Activated CD4-positive, CD25-positive, alpha-beta regulatory T cell treated with anti-CD3 and anti-CD28 coated beads, Interleukin-2, amount 50 U/mL, for 72 hours (primary cell): ENCODE results near the gene LAGE3.
A peak's percentile ranks its signal among the peaks of the same experiment; 100 is the strongest.
"Not testable (repeated sequence)": the region's sequence is repeated elsewhere in the genome, so short reads cannot be mapped to it uniquely, and the experiment has no call there.

Experiments used
- DNase-seq: peaks from one replicate; pipeline ENCODE4 v3.0.0; 2021

LAGE3 gene

DNA sequence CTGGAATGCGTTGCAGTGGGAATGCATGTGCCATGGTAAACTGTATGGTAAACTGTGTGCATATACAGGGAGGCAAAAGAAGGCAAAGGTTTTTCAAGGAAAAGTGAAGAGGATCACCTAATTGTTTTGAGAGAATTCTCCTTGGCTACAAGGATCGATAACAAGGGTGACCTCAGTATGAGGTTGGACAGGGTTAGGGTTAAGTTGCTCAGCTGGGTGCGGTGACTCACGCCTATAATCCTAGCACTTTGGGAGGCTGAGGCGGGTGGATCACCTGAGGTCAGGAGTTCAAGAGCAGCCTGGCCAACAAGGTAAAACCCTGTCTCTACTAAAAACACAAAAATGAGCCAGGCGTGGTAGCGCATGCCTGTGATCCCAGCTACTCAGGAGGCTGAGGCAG, 22.3 kb upstream of the LAGE3 start:
- not testable (repeated sequence) for DNase-seq

GRCh38 chrX:154496591-154497137, 17.6 kb upstream of the LAGE3 start:
- not testable (repeated sequence) for DNase-seq

DNA sequence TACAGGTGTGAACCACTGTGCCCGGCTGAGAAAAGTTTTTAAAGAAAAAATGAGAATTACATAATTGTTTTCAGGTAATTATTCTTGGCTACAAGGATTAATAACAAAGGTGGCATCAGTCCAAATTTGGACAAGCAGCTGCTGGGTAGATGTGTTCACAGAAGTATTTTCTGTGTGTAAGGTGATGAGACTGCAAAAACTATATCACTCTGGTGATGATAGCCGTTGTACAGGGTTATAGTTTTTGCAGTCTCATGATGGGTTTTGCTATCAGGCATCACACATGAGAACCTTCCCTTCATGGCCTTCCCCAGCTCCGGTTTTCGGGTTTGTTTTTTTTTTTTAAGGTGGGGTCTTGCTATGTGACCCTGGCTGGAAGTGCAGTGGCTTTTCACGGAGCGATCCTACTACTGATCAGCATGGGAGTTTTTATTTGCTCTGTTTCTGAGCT, 16.4 kb upstream of the LAGE3 start:
- no peak for DNase-seq

DNA sequence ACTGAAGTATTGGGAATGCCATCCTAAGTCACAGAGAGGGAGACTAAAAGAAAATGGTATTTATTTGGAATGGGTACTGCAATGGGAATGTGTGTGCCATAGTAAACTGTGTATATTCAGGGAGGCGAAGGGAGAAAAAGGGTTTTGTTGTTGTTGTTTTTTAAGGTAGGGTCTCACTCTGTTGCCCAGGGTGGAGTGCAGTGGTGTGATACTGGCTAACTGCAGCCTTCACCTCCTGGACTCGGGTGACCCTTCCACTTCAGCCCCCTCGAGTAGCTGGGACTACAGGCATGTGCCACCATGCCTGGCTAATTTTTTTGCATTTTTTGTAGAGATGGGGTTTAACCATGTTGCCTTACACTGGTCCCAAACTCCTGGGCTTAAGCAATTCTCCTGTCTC, 15.6 kb upstream of the LAGE3 start:
- no peak for DNase-seq

- peak; percentile 79 for DNase-seq
Observed at GRCh38 chrX:154490414-154491083, 11.5 kb upstream of the LAGE3 start, which contains the start of gene SLC10A3. SLC10A3 (minus strand) TSS chrX:154490629; CDS start chrX:154488940, 1,689 bp downstream.

GRCh38 chrX:154490021-154490413, 10.9 kb upstream of the LAGE3 start:
- DNase-seq: peak; percentile 44

DNA sequence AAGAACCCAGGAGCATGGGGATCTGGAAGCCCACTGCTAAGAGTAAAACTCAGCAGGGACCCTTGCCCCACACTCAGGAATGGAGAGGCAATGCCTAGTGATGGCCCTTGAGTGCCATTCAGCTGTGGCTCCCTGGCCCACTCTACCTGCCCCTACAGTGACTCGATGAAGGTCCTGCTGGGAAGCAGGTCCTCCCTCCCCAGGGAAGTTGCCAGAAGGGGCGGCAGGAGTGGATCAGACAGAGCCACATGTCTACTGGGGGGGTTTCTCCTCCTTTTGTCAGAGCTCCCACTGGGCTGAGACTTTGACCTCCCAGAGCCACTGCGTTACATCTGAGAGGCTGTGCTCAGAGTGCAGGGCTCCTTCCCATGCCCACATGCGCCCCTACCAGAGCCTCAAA, 10.1 kb upstream of the LAGE3 start:
- DNase-seq: no peak

- DNase-seq: peak; percentile 28
Observed at GRCh38 chrX:154488336-154489075, 9.4 kb upstream of the LAGE3 start.

DNA sequence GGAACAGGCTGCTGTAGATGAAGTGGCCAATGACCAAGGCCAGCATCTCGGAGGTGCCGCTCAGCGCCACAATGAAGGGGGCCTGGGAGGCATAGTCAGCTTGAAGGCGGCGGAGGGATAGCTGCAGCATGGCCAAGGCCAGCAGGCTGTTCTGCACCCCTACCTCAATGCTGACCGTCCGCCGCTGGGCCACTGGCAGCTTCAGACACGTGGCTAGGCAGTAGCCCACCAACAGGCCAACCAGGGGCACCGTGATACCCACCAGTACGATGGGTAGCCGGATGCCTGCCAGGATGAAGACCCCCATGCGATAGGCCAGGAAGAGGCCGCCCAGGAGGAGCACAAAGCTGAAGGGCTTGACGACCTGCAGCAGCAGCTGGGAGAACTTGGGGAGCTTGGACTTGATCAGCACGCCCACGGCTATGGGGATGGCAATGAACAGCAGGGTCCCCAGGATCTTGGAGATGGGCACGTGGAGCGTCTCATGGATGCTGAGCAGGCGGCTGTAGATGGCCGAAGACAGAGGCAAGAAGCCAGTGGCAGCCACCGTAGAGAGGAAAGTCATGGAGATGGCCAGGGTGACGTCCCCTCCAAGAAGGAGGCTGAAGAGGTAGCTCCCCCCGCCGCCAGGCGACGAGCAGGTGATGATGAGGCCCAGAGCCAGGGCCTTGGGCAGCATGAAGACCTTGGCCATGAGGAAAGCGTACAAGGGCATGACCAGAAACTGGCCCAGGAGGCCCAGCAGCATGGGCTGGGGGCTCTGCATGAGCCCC, 8.6 kb upstream of the LAGE3 start:
- DNase-seq: peak; percentile 26

GRCh38 chrX:154486396-154487207, 7.5 kb upstream of the LAGE3 start, which contains the start of gene UBL4A:
UBL4A (minus strand) TSS chrX:154486615; CDS start chrX:154486584, 31 bp downstream.
- DNase-seq: peak; percentile 58

- DNase-seq: peak; percentile 51
Observed at GRCh38 chrX:154486052-154486395, 6.9 kb upstream of the LAGE3 start.

- DNase-seq: peak; percentile 29
Observed at GRCh38 chrX:154485150-154486051, 6.3 kb upstream of the LAGE3 start.

- DNase-seq: peak; percentile 25
Observed at GRCh38 chrX:154484255-154485149, 5.4 kb upstream of the LAGE3 start.

DNA sequence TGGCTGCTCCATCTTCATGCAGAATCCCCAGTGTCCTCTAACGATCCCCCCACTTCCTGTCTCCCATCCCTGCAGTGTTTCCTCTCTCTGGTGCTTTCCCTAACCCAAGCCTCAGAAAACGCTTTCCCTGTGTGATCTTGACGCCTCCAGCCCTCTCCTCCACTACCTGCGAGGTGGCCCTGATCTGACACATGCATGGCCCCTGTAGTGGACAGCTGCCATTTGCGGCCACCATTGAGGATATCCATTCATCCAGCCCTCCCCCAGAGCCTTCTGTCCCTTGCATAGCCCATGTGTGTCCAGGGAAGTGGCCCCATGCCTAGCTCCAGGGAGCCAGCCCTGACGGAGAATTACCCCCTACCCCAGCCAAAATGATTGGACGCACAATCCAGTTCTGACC, 4.2 kb upstream of the LAGE3 start:
- no peak for DNase-seq

- DNase-seq: no peak
Observed at GRCh38 chrX:154482786-154483185, 3.7 kb upstream of the LAGE3 start.

- no peak for DNase-seq
Observed at GRCh38 chrX:154481911-154482601, 3.0 kb upstream of the LAGE3 start.

DNA sequence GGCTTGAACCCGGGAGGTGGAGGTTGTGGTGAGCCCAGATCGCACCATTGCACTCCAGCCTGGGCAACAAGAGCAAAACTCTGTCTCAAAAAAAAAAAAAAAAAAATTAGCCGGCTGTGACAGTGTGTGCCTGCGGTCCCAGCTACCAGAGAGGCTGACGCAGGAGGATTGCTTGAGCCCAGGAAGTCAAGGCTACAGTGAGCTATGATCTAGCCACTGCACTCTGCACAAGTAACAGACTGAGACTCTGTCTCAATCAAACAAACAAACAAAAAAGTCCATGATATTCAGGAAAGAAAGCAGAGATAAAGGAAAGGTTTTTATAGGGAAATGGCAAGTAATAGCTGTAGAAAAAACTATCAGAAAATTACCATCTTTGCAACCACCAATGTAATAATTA, 2.1 kb upstream of the LAGE3 start:
- no peak for DNase-seq

DNA sequence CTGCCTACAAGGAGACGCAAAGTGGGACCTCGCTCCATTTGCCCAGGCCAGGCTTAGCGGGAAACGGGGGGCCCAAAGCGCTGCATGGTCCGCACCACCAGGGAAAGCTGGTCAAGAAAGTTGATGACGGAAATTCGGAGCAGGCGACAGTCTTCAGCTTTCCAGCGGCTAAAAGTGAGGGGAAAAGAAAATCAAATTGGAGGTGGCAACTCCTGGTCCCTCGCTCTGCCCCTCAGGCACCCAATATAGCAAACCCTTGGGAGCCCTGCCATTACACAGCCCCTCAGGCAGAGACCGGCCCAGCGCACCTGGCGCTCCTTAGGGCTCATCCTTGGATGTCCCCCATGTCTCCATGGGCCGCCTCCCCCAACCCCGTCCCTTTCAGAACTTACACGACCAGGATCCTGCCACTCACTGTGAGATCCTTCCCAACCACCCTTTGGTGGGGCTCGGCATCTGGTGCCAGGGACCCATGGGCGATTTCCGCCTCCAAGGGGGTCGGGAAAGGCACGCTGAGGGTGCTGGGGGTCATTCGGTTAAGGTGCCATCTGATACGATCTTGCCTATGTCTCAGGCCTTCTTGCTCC, 1.1 kb downstream of the LAGE3 start:
- DNase-seq: no peak

DNA sequence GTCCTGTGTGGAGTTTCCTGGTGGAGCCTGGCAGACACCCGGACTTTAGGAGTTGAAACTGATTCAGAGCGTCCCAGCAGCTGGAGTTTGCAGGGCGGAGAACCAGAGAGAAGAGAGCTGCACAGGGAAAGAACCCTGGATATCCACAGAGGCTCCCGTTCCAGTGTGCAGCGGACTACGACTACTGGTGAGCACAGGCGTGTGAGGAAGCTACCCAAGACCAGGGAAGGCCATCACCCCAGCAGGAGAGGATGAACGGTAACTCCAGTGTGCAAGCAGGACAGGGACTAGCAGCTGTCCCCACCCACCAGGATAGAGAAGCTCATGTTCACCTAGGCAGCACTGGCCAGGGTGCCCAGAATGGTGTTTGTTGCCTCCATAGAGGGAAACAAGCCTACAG, 2.3 kb downstream of the LAGE3 start:
- no peak for DNase-seq
